RWPE2 (cell line): Measurements from ENCODE around the gene EVA1A.

Experiments used
- ATAC-seq: fragments of 200-7000 bp; cut with Tn5 transposase; 3 replicates; pipeline ENCODE4 v1.9.1; 2021; ENCODE audit warnings: low read depth
- DNase-seq: peaks from one replicate; pipeline ENCODE4 v3.0.0-alpha.2; 2020; ENCODE audit warnings: low spot score
- H3K27ac ChIP-seq: fragments of 450-650 bp; 2 replicates; pipeline ENCODE4 v1.5.1; 2017; ENCODE audit warnings: mild to moderate bottlenecking; ENCODE audit not compliant: poor library complexity, severe bottlenecking
- H3K27me3 ChIP-seq: fragments of 250-450 bp; sonication (Bioruptor Pico); 2 replicates; pipeline ENCODE4 v1.5.1; 2021; ENCODE audit warnings: mild to moderate bottlenecking, moderate library complexity; ENCODE audit not compliant: insufficient read depth, poor library complexity, severe bottlenecking
- H3K36me3 ChIP-seq: fragments of 250-450 bp; sonication (Bioruptor Pico); 2 replicates; pipeline ENCODE4 v1.5.1; 2020; ENCODE audit warnings: low read depth, mild to moderate bottlenecking, moderate library complexity
- H3K4me1 ChIP-seq: fragments of 250-450 bp; sonication (Bioruptor Pico); 2 replicates; pipeline ENCODE4 v1.5.1; 2021; ENCODE audit warnings: mild to moderate bottlenecking, moderate library complexity; ENCODE audit not compliant: insufficient read depth, poor library complexity, severe bottlenecking
- H3K4me3 ChIP-seq: fragments of 250-450 bp; sonication (Bioruptor Pico); 2 replicates; pipeline ENCODE4 v1.5.1; 2021; ENCODE audit warnings: mild to moderate bottlenecking, moderate library complexity; ENCODE audit not compliant: severe bottlenecking
- H3K9me3 ChIP-seq: fragments of 250-450 bp; sonication (Bioruptor Pico); 2 replicates; pipeline ENCODE4 v1.5.1; 2021; ENCODE audit warnings: mild to moderate bottlenecking, moderate library complexity; ENCODE audit not compliant: severe bottlenecking
- CTCF ChIP-seq: fragments of 450-650 bp; IDR thresholded peaks from one replicate; pipeline ENCODE4 v1.5.1; 2017; ENCODE audit warnings: mild to moderate bottlenecking, moderate library complexity; ENCODE audit not compliant: poor library complexity, severe bottlenecking

Gene EVA1A

GRCh38 chr2:75540994-75541393, 19.7 kb downstream of the EVA1A start:
- H3K36me3 ChIP-seq: no peaks in the 10 kb centered on the region
- no peaks in the 10 kb centered on the region for H3K27me3 ChIP-seq
- no peak overlapping the region for H3K4me3 ChIP-seq
- ATAC-seq (no peak), DNase-seq (no peak)
- H3K9me3 ChIP-seq: no peaks in the 10 kb centered on the region
- no peaks in the 10 kb centered on the region for H3K4me1 ChIP-seq
- no peak for TF ChIP-seq CTCF
- no peak overlapping the region for H3K27ac ChIP-seq

- Histone ChIP-seq H3K27ac (no peak overlapping the region), H3K27me3 (no peaks in the 10 kb centered on the region), H3K9me3 (no peaks in the 10 kb centered on the region), H3K4me3 (no peak overlapping the region), H3K36me3 (no peaks in the 10 kb centered on the region), H3K4me1 (no peaks in the 10 kb centered on the region)
- DNase-seq: no peak
- no peak for TF ChIP-seq CTCF
- ATAC-seq: no peak
Observed at GRCh38 chr2:75539955-75540716, 20.6 kb downstream of the EVA1A start.

- no peak for ATAC-seq
- no peak for TF ChIP-seq CTCF
Observed at GRCh38 chr2:75538521-75539490, 21.9 kb downstream of the EVA1A start.

GRCh38 chr2:75537658-75538057, 23.1 kb downstream of the EVA1A start:
- TF ChIP-seq CTCF: no peak
- no peaks in the 10 kb centered on the region for H3K9me3 ChIP-seq
- H3K27me3 ChIP-seq: no peaks in the 10 kb centered on the region
- no peak for DNase-seq
- no peak overlapping the region for H3K4me3 ChIP-seq
- no peak for ATAC-seq
- no peak overlapping the region for H3K27ac ChIP-seq
- H3K36me3 ChIP-seq: no peaks in the 10 kb centered on the region
- no peaks in the 10 kb centered on the region for H3K4me1 ChIP-seq

More at GRCh38 chr2:75538521-75539490, 21.9 kb downstream of the EVA1A start:
- no peak for DNase-seq
- Histone ChIP-seq H3K4me3 (no peak overlapping the region), H3K27ac (no peak overlapping the region), H3K27me3 (no peaks in the 10 kb centered on the region), H3K4me1 (no peaks in the 10 kb centered on the region), H3K36me3 (no peaks in the 10 kb centered on the region), H3K9me3 (no peaks in the 10 kb centered on the region)
